GM19351 (cell line): ENCODE measurements around the gene OR2F1.
A peak's percentile ranks its signal among the peaks of the same experiment; 100 is the strongest.

ENCODE experiments used
- ATAC-seq: cut with Tn5 transposase; IDR thresholded peaks from one replicate; pipeline ENCODE4 v1.9.1; 2021; ENCODE audit warnings: mild to moderate bottlenecking, moderate library complexity; ENCODE audit not compliant: unreplicated experiment

Gene OR2F1, protein sequence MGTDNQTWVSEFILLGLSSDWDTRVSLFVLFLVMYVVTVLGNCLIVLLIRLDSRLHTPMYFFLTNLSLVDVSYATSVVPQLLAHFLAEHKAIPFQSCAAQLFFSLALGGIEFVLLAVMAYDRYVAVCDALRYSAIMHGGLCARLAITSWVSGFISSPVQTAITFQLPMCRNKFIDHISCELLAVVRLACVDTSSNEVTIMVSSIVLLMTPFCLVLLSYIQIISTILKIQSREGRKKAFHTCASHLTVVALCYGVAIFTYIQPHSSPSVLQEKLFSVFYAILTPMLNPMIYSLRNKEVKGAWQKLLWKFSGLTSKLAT

DNA sequence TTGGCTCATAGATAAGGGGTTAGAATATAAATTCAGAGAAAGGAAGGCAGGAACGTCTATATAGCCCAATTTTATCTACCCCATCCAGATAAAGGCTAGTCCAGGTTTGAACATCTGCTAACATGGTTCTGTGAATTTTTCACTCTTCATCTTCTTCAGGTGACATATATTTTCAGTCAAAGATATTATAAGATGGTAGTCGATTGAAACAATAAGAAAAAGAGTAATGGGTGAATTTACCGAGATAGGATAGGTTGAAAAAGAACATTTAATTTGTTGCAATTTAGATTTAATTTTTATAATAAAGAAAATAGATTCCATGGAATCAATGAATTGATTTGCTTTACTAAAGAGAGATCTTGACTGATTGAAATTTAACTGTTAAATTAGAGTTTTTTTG lies at the start of gene OR2F1:
Gene OR2F1, plus strand, starts transcription at position 301 of the 400 bp plus-strand sequence. CDS start 5,127 bp downstream, outside the sequence.
- ATAC-seq, result no peak

DNA sequence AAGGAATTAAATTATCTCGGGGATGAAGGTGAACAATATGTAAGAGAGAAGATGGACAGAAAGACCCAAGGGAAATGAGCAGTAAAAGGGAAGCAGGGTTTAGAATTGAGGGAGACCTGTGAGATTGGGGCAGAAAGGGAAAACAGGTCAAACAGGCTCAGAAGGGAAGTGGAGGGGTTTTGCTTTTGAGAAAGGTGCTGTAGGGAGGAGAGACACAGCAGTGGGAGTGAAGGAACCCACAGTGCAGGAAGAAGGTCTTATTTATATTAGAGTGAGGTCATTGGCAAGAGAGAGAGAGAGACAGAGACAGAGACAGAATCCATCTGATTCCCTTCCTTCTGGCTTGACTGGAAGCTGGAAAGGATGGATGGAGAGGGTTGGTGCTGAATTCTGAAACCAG lies 49.1 kb upstream of the OR2F1 start:
- no peak for ATAC-seq

DNA sequence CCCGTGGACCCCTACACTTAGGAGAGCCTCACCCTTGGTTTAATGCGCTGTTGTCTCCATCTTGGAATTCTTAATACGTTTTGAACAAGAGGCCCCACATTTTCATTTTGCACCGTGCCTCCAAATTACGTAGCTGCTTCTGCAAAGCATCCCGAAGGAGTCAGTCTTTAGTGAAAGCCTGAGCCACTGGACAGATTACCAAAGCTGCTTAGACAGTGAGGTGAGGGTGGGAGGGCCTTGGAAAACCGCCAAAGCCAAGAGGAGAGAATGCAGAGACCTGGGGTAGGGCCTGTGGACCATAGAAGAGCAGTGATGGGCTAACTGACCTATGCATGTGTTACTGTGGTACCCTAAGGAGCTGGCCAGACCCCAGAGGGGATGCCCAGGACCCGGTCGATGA lies 48.5 kb upstream of the OR2F1 start:
- no peak for ATAC-seq

DNA sequence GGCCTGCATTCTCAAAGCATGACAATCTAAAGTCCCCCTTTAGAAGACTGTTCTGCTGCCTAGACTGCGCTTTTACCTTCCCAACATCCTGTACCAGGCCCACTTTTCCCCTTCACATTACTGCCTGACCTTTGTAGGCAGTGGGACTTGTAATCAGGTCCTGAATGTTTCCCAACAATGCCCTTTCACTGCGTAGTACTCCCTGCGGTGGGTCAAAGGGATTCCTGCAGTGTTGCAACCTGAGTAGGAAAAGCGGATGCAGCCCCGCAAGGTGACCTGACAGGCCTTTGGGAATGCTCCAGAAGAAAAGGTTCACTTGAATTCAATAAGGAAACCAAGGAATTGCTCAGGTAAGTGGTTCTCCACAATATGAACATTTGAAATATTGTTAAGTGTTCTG lies 47.7 kb upstream of the OR2F1 start:
- no peak for ATAC-seq

DNA sequence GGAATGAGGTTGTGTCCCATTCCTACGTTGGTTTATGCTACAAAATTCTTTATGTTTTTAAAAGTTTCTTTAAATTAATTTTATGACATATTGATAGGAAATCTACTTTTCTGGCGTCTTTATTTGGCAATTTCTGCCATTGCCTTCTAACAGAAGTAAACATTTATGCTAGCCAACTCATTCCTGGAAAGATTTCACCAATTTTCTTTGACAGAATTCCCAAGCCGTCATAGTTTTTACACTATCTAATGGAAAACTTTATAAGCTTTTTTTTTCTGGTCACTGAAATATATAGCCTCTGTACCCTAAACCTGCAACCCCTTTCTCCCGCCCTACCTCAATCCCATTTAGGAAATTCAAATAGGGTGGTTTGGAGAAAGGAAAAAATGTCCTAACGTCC lies 46.5 kb upstream of the OR2F1 start:
- no peak for ATAC-seq

DNA sequence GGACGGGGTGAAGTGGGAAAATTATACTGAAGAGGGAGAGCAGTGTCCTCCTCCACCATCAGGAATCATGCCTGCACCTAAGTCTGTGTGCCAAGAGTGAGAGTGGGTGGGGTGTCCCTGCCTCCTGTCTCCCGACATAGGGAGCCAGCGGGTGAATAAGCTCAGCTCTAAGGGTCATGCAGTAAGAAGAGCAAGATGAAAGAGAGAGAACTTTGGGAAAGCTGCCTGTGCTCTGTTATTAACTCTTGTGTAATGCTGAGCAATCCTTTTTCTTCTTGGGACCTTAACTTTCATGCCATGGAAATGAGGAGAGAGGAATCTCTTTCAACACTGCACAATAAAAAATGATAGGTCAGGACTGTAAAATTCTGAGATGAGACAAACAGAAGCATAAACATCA lies 44.8 kb upstream of the OR2F1 start:
- ATAC-seq, result no peak

DNA sequence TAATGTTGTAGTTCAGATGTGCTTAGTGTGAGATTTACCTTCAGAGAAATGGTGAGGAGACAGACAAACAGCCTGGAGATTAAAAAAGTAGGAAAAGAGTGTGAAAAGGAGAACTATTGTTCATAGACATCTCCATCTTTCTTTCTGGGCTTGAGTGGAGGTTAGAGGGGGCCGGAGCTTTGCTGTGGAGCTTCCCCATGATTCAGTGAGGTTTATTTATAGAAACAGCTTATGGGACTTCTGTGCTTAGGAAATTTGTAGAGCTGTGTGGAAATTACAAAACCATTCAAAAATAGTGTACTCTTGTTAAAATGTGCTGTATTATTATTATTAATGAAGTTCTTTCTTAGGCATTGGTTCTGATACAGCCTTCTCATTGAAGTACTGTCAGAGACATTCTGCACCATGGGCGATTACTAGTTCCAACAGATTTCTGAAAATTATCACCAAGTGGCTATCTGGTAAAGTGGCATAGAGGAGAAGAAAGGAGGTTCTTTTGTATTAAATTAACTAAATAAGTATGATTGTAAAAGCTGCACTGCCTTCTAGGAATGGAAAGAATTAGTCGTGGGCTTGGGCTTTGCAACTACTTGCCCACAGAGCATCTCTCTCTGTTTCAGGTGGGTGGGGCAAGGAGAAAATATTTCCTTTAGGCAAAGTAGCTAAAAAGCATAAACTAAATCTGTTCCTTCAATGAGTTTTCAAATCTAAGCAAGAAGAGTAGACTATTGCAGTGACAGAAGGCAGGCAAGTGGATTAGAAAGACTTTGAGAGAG lies 44.0 kb upstream of the OR2F1 start:
- no peak for ATAC-seq

DNA sequence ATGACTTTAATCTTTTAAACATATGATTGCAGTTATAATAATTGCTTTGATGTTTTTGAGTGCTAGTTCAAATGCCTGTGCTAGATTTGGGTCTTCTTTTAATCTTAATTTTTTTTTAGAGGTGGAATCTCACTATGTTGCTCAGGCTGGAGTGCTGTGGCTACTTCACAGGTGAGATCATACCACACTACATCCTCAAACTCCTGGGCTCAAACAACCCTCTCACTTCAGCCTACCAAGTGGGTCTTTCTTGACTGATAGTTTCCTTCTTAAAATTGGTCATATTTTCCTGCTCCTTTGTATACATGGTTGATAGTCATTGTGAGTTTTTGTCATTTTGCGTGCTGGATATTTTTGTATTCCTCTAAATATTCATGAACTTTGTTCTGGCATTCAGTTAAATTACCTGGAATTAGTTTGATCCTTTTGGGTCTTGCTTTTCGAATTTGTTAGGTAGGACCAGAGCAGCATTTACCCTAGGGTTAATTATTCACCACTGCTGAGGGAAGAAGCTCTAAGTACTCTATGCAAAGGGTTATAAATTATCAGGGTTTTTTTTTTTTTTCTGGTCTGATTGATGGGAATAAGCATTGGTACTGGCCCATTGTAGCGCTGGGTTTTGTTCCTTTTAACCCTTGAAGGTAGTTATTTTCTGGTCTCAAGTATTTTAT lies 40.6 kb upstream of the OR2F1 start:
- no peak for ATAC-seq

DNA sequence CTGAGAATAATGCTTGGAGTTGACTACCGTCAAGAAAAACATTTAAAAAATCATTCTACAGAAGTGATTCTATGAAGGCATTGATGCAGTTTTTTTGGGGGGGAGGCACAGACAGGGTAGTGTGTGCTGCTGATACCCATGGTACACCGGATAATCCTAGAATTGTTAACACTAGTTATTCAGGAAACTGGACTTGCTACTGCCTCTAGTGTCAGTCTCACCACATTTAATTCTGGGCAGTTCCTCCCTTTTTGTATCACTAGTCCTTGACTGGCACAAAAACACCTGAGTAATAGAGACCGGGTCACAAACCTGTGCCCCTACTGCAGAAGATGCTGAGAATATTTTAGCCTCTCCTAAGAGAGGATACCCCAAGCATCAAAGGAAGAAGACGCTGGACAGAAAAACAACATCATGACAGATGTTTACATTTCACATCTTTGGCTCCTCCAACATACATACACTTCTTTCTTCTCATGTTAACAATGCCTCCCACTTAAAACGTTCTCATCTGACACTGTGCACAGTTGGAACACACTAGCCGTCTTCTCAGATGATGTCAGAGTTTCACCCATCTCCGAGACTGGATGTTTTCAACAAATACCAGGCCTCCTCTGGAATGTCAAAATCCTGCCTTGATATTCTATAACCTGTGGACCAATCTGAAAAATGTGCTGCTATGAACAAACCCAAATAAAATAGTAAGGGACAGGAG lies 39.5 kb upstream of the OR2F1 start:
- no peak for ATAC-seq

DNA sequence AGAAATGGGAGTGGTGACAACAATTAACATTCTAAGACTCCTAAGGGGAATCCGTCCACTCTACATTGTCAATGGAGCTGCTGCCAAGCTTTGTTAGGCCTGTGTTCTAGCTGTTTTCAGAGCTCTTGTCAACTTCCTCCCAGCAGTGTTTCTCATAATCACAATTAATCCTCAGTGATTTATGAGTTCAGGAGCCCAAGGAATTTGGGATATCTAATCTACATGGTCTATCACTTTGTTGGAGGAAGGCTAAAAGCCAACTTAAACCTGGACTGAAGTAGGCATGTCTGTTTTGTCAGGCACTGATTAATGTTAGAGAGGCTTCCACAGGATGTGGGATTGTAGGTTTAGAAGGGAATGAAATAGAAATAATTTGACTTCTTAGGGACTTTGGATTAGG lies 29.8 kb upstream of the OR2F1 start:
- ATAC-seq, result no peak

DNA sequence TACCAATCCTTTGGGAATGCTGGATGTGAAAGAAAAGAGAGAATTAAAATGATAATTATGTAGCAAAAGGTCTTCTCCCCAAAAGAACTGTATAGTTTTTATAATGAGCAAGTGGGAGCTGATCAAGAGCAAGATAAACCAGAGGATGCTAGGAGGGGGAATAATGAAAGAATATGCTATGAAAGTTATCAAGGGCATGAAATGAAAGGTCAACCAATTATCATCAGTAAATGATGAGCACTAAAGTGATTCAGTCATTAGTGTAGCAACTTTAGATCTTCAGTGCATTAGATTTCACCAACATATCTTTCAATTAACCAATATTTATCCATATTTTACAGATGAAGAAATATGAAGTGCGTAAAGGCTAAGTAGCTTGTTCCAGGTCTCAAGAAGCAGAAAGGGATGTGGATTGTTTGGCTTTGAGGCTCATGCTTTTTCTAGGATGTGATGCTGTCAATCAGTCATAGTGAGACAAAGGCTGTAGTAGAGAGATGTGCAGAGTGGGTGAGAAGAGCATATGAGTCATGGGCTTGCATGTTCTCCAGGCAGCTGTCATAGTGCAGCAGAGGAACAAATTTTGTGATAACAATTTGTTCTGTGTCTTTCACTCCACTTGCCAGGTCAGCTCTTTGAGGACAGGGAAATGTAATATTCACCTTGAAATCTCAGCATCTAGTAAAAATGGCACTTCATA lies 25.3 kb upstream of the OR2F1 start:
- peak; percentile 63 for ATAC-seq

DNA sequence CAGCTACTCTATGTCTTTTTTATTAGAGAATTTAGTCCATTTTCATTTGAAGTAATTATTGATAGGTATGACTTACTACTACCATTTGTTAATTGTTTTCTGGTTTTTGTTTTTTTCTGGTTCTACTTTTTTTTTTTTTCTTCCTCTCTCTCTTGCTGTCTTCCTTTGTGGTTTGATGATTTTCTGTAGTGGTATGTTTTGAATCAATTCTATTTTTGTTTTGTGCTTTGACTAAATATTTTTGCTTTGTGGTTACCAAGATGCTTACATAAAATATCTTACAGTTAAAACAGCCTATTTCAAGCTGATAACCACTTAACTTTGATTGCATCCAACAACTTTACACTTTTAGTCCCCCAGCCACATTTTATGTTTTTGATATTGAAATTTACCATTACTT lies 22.9 kb upstream of the OR2F1 start:
- no peak for ATAC-seq

DNA sequence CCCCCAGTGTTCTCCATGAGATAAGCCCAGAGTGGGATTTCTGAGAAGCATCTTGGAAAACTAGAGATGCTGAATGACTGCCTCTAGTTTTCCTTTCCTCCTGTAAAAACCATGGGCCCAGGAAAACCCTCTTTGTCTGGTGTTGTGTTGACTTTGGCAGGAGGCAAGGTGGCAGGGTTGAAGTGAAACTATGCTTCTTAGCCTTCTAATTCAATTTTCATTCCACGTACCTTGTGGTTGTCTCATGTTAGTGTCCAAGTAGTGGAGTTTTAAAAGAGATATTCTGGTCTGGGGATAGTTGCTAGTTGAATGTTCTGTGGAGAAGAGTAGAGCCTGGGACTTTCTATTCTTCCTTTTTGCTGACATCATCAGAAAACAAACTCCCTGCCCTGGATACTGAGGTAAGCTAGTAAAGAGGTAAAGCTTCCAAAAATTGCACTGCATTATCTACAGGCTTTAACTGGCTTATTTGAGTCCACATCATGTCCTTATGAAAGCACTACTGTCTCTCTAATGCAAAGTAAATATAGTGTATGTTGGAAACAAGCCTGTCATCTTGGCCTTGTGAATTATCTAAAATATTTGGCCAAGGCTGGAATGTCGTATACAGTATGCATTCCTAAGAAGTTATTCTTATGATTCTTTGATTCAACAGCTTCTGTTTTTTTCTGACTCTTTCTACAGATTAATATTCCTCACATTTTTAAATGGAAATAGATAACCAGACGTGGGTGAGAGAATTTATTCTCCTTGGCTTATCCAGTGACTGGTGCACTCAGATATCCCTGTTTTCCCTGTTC lies 19.9 kb upstream of the OR2F1 start, which contains the start of gene OR2F2:
Gene OR2F2, plus strand, starts transcription at position 708 of the 800 bp plus-strand sequence. Its CDS starts 0 bp downstream, at position 708.
- no peak for ATAC-seq

DNA sequence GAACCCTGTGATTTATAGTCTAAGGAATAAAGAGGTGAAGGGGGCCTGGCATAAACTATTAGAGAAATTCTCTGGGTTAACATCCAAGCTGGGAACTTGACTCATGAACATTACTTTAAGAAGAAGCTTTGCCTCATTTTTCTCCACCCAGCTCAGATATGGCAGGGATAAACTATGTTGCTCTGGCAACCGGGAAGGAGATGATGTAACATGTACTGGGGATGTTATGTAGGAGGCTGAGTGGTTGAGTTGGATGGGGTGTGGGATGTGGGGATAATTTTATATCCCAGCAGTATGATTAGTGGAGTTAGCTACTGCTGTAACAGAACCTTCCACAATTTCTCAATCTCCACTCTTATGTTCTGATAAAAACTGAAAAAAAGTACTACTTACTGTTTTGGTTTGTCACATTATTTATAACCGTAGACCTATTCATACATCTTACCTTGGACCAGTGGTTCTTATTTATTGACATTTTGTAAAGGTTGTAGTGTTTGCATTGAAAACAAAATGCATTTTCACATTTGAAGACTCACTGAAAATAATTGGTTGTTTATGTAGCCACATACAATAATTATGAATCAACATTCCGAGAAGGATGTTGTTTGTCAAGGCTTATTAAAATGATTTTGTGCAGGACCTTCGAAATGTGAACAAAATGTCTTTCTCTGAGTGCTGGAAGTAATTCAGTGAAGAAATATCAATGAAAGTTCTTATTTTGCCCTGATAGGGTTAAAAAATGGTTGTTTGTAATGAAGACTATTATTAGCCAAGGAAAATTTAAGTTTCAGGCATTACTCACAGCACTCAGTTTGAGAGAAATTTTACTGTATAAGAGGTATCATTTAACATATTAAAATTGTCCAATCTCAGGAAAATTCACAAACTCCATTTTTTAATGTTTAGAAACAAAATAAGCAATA lies 18.3 kb upstream of the OR2F1 start:
- ATAC-seq, result no peak

DNA sequence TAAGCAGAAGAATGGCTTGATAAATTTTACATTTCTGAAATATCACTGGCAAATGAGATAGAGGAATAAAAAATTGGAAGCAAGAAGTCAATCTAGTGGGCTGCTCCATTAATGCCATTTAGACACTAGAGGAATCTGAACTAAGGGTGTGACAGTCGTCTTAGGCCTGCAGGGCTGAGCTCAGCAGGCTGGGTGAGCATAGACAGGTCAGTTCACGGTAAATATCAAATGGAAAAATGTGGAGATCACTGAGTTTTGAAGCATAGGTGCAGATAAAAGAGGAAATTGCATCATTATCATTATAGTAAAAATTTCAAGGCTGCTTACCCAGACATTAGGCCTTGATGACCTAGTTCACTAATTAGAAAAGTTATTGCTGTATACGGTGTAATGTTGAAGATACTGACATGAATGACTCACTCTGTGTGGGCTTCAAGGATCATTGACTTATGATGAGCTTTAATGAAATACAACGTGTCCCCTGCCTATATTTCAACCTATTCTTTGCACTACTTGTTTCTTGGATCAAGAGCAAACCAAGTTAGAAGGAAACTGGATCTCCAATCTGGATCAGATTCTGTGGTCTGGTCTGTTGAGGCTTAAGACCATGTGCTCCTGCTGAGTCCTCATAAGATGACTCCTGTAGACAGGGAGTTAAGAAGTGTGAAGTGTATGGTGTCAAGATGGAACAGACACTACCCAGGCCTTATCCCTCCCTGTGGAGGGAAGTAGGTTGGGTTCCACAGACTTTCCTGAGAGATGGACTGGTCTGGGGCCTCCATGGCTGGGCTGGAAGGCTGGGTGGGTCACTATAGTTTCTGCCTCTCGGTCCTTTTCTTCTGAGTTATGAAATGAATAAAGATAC lies 16.0 kb upstream of the OR2F1 start:
- ATAC-seq, result no peak

DNA sequence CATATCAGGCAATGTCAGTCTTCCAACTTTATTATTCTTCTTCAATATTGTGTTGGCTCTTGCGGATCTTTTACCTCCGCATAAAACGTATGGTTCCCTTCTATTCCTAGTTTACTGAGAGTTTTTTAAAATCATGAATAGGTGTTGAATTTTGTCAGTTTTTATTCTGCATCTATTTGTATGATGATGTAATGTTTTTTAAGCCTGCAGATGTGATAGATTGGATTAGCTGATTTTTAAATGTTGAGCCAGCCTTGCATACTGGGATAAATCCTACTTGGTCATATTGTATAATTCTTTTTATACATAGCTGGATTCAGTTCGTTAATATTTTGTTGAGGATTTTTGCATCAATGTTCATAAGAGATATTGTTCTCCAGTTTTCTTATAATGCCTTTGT lies 9.2 kb upstream of the OR2F1 start:
- no peak for ATAC-seq

DNA sequence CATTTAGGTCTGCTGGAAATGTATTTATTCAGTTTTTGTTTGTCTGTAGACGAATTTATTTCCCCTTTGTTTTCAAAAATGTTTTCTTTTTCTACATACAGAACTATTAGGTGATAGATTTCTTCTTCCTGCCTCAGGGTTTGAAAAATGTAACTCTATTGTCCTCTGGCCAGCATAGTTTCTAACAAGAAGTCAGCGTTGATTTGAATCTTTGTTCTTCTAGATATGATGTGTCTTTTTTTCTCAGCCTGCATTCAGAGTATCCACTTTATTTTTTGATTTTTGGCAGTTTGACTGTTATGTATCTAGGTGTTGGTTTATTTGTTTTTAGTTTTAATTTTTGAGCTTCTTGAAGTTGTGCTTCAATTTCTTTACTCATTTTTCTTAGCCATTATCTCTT lies 7.5 kb upstream of the OR2F1 start:
- ATAC-seq, result no peak

DNA sequence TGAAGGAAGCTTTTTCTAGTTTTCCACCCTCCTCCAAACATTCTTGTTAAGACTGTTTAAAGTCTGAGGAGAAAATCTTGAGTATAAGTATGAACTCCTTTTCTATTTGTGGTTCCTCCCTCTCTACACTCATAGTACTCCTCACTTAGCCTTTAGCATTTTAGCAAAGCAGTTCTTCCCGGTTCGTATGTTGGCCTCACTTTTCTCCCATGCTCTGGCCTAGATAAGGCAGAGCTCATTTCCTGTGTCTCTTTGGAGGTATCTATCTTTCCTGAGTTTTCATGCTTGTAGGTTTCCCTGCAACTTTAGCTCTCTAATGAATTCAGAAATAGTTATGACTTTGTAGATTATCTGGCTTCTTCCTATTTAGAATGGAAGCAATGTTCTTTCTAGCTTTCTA lies 5.9 kb upstream of the OR2F1 start:
- no peak for ATAC-seq
